GM19043 (cell line): ENCODE data around the gene CPNE1.

Source experiments
- ATAC-seq: cut with Tn5 transposase; IDR thresholded peaks from one replicate; pipeline ENCODE4 v1.9.1; 2021; ENCODE audit warnings: low read depth; ENCODE audit not compliant: unreplicated experiment

The CPNE1 gene

DNA sequence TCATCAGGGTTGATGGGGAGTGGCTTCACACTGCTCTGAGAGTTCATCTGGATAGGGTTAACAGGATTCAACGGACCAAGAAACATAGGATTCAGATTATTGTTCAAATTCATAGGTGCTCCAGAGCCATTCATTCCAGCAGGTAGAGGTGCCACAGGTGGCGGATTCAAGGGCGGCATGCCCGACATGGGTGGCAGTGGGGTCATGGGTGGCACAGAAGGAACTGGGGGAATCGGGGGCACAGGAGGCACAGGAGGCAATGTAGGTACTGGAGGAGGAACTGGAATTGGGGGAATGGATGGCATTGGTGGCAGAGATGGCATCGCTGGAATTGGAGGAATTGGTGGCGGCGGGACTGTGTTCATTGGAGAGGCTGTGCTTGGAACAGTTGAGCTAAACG is 10.3 kb downstream of the CPNE1 start:
- no peak for ATAC-seq

DNA sequence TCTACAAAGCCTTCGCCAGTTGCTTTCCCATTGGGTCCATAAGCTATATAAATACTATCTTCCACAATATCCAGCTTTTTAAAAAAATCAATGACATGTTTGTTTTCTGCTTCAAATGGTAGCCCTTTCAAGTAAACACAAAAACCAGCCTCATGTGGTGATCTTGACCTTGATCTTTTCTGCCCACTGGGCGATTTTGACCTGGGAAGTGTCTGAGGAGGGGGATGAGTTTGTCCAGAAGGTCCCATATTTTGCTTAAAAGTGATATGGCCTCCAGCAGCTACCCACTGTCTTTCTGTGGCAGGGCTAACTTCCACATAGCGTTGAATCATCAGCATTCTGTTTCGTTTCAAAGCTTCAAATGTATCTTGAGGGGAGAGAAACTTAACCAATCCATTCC is 10.8 kb downstream of the CPNE1 start:
- no peak for ATAC-seq

DNA sequence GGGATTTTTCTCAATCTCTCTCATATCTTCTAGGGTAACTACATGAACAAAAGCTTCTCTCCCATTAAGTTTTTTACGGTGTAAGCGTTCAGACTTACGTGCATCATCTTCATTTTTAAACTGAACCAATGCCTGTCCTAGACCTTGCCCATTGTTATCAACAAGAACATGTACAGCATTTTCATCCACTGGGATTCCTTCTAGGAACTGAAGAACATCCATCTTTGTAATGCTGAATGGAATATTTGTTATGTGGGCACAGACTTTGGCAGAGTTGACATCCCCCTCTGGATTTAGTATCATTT is 11.3 kb downstream of the CPNE1 start:
- ATAC-seq, result no peak

GRCh38 chr20:35652641-35653429 is 11.9 kb downstream of the CPNE1 start:
- ATAC-seq, result no peak

DNA sequence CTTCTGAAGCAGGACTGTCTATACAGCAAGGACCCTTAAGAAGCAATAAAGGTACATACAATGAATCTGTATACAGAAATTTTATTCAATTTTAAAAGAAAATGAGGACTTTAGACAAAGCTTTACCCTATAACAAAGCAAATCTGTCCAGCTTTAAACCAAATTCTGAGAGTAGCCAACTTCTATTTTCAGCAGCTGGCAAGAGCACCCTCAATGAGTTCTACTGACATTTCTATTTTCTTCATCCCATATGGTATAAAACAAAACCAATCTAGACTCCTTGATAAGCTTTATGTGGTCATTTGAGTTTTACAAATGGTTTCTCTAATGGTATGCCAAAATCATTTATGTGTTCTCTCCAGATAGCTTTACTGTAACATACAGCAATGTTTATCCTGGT is 12.7 kb downstream of the CPNE1 start:
- no peak for ATAC-seq

GRCh38 chr20:35650632-35651031 is 14.1 kb downstream of the CPNE1 start:
- ATAC-seq, result no peak

GRCh38 chr20:35648836-35649235 is 15.9 kb downstream of the CPNE1 start:
- ATAC-seq, result no peak

DNA sequence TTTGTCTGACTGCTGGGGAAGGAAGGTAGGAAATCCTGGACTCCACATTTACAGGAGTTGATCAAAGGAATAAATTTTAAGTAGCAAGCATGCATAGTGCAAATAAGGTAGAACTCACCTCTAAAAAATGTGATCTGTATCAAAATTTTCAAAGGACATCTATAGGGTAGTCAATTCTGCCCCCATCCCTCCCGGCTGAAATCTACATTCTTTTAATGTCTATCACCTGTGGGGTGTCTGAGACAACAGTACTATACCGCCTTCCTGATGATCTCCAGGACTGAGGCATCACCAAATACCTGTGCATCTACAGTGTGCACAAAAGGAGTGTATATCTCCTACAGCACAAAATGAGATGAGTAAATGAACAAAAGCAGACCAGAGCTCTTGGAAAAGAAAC is 19.9 kb downstream of the CPNE1 start:
- no peak for ATAC-seq

- no peak for ATAC-seq
Measured at GRCh38 chr20:35643045-35643444, 21.7 kb downstream of the CPNE1 start.

- no peak for ATAC-seq
Measured at GRCh38 chr20:35641743-35642142, 23.0 kb downstream of the CPNE1 start.

DNA sequence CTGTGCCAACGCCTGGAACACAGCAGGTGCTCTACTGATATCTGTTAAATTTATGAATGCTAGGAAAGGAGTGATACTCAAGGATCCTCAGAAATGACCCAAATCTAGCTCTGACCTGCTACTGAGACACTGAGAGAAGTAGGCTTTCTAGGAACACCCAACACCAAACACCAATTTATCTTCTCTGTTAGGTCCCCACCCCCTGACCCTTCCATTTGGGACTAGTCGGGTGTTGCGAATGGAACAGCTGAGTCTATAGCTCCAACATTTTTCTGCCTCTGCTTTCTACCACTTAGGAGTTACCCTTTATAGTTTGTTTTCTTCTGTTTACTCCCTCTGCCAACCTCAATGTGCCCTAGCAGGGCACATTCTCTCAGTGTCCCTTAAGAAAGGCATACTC is 24.0 kb downstream of the CPNE1 start:
- ATAC-seq, result no peak

- ATAC-seq, result no peak
Measured at GRCh38 chr20:35638751-35639150, 25.9 kb downstream of the CPNE1 start.

GRCh38 chr20:35637276-35637675 is 27.4 kb downstream of the CPNE1 start:
- ATAC-seq, result no peak

DNA sequence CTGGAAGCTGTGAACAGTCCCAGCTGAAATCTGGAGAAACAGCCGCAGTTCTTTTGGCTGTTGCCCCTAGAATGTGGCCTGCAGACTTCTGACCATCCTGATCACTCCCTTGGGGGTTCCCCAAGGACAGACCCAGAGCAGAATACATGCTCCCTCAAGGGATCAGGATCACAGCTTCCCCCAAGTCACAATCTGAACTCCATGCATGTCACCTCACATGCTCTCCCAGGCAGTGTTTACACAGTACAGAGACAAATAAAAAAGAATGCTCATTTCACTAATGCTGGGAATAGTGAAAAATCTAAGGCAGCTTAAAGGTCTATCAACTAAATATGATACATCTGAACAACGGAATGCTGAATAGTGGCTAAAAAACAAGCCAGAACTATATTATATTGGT is 28.6 kb downstream of the CPNE1 start:
- no peak for ATAC-seq

GRCh38 chr20:35635652-35636051 is 29.0 kb downstream of the CPNE1 start:
- no peak for ATAC-seq

- no peak for ATAC-seq
Measured at GRCh38 chr20:35632539-35633115, 32.1 kb downstream of the CPNE1 start.

DNA sequence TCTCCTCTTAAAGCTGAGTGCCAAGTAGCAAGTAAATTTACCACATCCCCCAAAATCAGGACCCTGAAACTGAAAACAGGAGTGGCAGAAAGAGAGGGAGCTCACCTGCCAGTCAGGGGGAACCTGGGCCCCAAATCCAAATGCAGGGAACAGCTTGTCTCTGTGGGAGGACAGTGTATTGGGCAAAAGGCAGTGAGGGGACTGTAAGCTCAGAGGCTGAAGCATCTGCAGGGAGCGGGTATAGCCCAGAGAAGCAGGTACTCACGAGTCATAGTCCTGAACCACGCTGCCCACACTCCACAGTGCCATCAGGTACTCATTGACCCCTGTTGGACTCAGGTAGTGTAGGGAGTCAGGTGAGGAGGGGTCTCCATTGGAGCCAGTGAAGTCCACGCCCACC is 34.1 kb downstream of the CPNE1 start:
- ATAC-seq, result no peak

DNA sequence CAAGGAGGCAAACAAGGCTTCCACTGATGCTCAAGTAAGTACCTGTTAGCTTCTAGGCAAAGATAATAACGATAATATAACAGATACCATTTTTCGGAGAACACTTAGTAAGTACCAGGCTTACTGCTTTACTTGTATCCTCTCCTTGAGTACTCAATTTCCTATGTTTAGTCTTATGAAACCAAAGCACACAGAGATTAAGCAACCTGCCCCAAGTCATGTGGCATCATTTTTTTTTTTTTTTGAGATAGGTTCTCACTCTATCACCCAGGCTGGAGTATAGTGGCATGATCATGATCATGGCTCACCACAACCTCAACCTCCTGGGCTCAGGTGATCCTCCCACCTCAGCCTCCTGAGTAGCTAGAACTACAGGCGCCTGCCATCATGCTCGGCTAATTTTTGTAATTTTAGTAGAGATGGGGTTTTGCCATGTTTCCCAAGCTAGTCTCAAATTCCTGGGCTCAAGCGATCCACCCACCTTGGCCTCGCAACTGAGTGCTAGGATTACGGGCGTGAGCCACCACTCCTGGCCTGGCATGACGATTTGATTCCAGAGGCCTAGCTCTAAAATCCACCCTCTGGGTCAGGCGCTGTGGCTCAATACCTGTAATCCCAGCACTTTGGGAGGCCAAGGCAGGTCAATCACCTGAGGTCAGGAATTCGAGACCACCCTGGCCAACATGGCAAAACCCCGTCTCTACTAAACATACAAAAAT is 35.1 kb downstream of the CPNE1 start:
- no peak for ATAC-seq

- ATAC-seq, result no peak
Measured at GRCh38 chr20:35627121-35627520, 37.6 kb downstream of the CPNE1 start.

GRCh38 chr20:35626386-35627001 is 38.2 kb downstream of the CPNE1 start:
- ATAC-seq, result no peak

- ATAC-seq, result no peak
Measured at GRCh38 chr20:35625584-35626385, 38.9 kb downstream of the CPNE1 start.
